K562 (cell line): ENCODE results near the gene CCNT2. TPM values are rescaled to one million over a fixed set of nuclear protein-coding genes. Genes with fewer than 3 reads are reported as not detected.

Experiments
- ATAC-seq: fragments of 200-7000 bp; cut with Tn5 transposase; 3 replicates; pipeline ENCODE4 v1.9.1; 2020; ENCODE audit warnings: moderate library complexity
- BruUV-seq: library from RNA; stranded (reverse); fragments of 400-500 nt; replicated peaks from 2 replicates; lab custom pipeline; 2021; lab: Mats Ljungman, UMichigan
- CTCF ChIA-PET: fragments of 300-600 bp; formaldehyde crosslinking; extraction: SDS; loops from one replicate; lab custom pipeline; 2021; ENCODE audit warnings: low intra/inter-chr PET ratio; lab: Yijun Ruan, JAX
- POLR2A ChIA-PET: fragments of 300-600, 350-650 bp; sonication (Branson Sonifier 250); formaldehyde crosslinking; extraction: SDS; loops from one replicate; lab custom pipeline; 2021; ENCODE audit warnings: antibody characterized with exemption, inconsistent platforms; lab: Yijun Ruan, JAX
- DNase-seq, 4 experiments: peaks; one replicate each; pipeline versions ENCODE4 v3.0.0 to v3.0.0-alpha.2; 2011 to 2018; ENCODE audit warnings: low spot score in 3 of 4, mixed read lengths in 3 of 4; ENCODE audit errors: extremely low read depth in 1 of 4
- FAIRE-seq: peaks from 2 replicates; lab custom pipeline; 2011; peaks lifted over from hg19 to GRCh38; lab: Jason Lieb, UNC
- H2AFZ ChIP-seq: 2 replicates; pipeline ENCODE4 v1.6.0; 2011; ENCODE audit warnings: low read depth, low read length, control low read depth, inconsistent platforms
- H3K27ac ChIP-seq: fragments of 200-600 bp; 3 replicates; pipeline ENCODE4 v1.8.0; 2011; ENCODE audit warnings: low read depth, mild to moderate bottlenecking, control low read depth, inconsistent platforms, low read length, moderate library complexity, mixed read lengths; ENCODE audit errors: extremely low read depth
- H3K27me3 ChIP-seq, 2 experiments: fragments of 300-600 bp in 1 of 2; 2 replicates in 1 of 2; 3 replicates in 1 of 2; pipeline versions ENCODE4 v1.6.0 to v1.8.0; 2011; ENCODE audit warnings: inconsistent platforms in 2 of 2, low read length in 2 of 2, mild to moderate bottlenecking in 1 of 2, mixed read lengths in 1 of 2, moderate library complexity in 1 of 2; ENCODE audit not compliant: control insufficient read depth in 2 of 2, insufficient read depth in 2 of 2
- H3K36me3 ChIP-seq: fragments of 300-600 bp; 3 replicates; pipeline ENCODE4 v1.8.0; 2011; ENCODE audit warnings: mild to moderate bottlenecking, low read length, inconsistent platforms; ENCODE audit not compliant: control insufficient read depth, insufficient read depth
- H3K4me1 ChIP-seq, 2 experiments: fragments of 200-600 bp in 1 of 2; replicated peaks in 1 of 2; 2 replicates in 1 of 2; 3 replicates in 1 of 2; pipeline versions ENCODE4 v1.5.1 to v1.8.0; 2011; ENCODE audit warnings: inconsistent platforms in 2 of 2, low read length in 2 of 2, mild to moderate bottlenecking in 1 of 2, mixed read lengths in 1 of 2, moderate library complexity in 1 of 2; ENCODE audit not compliant: control insufficient read depth in 2 of 2, insufficient read depth in 2 of 2
- H3K4me2 ChIP-seq: 2 replicates; pipeline ENCODE4 v1.6.1; 2011; ENCODE audit warnings: low read length, control low read depth, inconsistent platforms, mixed read lengths; ENCODE audit not compliant: insufficient read depth
- H3K4me3 ChIP-seq: fragments of 200-600 bp; sonication (generic), shearing (Covaris generic); 2 replicates; pipeline ENCODE4 v1.5.1; 2016; ENCODE audit warnings: control low read depth, inconsistent platforms
- H3K79me2 ChIP-seq: fragments of 200-600 bp; 3 replicates; pipeline ENCODE4 v1.8.0; 2011; ENCODE audit warnings: low read length, inconsistent platforms; ENCODE audit not compliant: control insufficient read depth, insufficient read depth
- H3K9ac ChIP-seq, 2 experiments: 2 replicates each; pipeline versions ENCODE4 v1.6.0 to v1.6.1; 2011; ENCODE audit warnings: low read depth in 2 of 2, low read length in 2 of 2, control low read depth in 1 of 2, inconsistent platforms in 1 of 2, mild to moderate bottlenecking in 1 of 2, mixed read lengths in 1 of 2; ENCODE audit not compliant: insufficient read depth in 1 of 2
- H3K9me1 ChIP-seq: one replicate; pipeline ENCODE4 v1.6.0; 2011; ENCODE audit warnings: inconsistent platforms, mild to moderate bottlenecking, low read length, moderate library complexity; ENCODE audit not compliant: control insufficient read depth, insufficient read depth
- H3K9me3 ChIP-seq: replicated peaks from 2 replicates; pipeline ENCODE4 v1.5.1; 2011; ENCODE audit warnings: low read depth, low read length, inconsistent platforms; ENCODE audit not compliant: control insufficient read depth, insufficient read depth
- H4K20me1 ChIP-seq: replicated peaks from 2 replicates; pipeline ENCODE4 v1.6.1; 2011; ENCODE audit warnings: low read length, inconsistent platforms, mixed read lengths; ENCODE audit not compliant: control insufficient read depth, insufficient read depth
- CREM ChIP-seq: IDR thresholded peaks from 2 replicates; pipeline ENCODE4 v1.6.1; 2014; ENCODE audit warnings: antibody characterized with exemption, low read depth
- ELK1 ChIP-seq: sonication (generic); formaldehyde crosslinking; IDR thresholded peaks from 2 replicates; pipeline ENCODE4 v1.8.1; 2022; ENCODE audit warnings: missing genetic modification reagents
- HMG20B ChIP-seq: fragments of 250-450 bp; sonication (Bioruptor Pico); IDR thresholded peaks from 2 replicates; pipeline ENCODE4 v1.5.0; 2021; ENCODE audit warnings: mild to moderate bottlenecking
- KAT2B ChIP-seq: IDR thresholded peaks from one replicate; pipeline ENCODE4 v1.6.1; 2012; ENCODE audit warnings: low read depth, mild to moderate bottlenecking, control low read depth, inconsistent platforms, low read length, moderate library complexity
- POLR3A ChIP-seq: IDR thresholded peaks from 2 replicates; pipeline ENCODE4 v1.6.1; 2011; ENCODE audit warnings: borderline replicate concordance, mild to moderate bottlenecking, moderate library complexity; ENCODE audit not compliant: insufficient read length, insufficient read depth; ENCODE audit errors: extremely low read depth
- RBBP5 ChIP-seq: fragments of 200-600 bp; sonication (generic); IDR thresholded peaks from 2 replicates; pipeline ENCODE4 v1.6.1; 2012; ENCODE audit warnings: borderline replicate concordance, mild to moderate bottlenecking, low read length, control low read depth, inconsistent platforms; ENCODE audit not compliant: insufficient read depth, poor library complexity, severe bottlenecking
- ZBED1 ChIP-seq: IDR thresholded peaks from 2 replicates; pipeline ENCODE4 v1.6.1; 2014
- ZBTB5 ChIP-seq: fragments of 450-650 bp; IDR thresholded peaks from 2 replicates; pipeline ENCODE4 v1.6.1; 2017; ENCODE audit warnings: antibody characterized with exemption
- ZNF224 ChIP-seq: sonication (generic); formaldehyde crosslinking; IDR thresholded peaks from 2 replicates; pipeline ENCODE4 v1.8.0; 2022; ENCODE audit warnings: mild to moderate bottlenecking, missing genetic modification reagents
- ZNF280B ChIP-seq: fragments of 250-450 bp; sonication (Bioruptor Pico); IDR thresholded peaks from 2 replicates; pipeline ENCODE4 v1.5.1; 2021; ENCODE audit warnings: mild to moderate bottlenecking
- WGBS: fragments of 100-300 bp; shearing (Covaris generic); methylation state at CpG from one replicate; pipeline ENCODE4 v1.1.6; 2016; ENCODE audit warnings: low coverage, mixed read lengths; ENCODE audit not compliant: insufficient coverage; ENCODE audit errors: missing lambda C conversion rate; 5-methylcytosine and 5-hydroxymethylcytosine counted together
- in situ Hi-C: fragments of 300-500 bp; cut with MboI; formaldehyde crosslinking; loops from 4 replicates; pipeline ENCODE4 v1.15.0; 2018; ENCODE audit warnings: inconsistent platforms, mixed read lengths
- intact Hi-C: fragments of 100-400 bp; cut with micrococcal nuclease; formaldehyde crosslinking; loops from 2 replicates; pipeline ENCODE4 v1.14.2; 2022
- polyA plus RNA-seq, 8 experiments: library from polyadenylated mRNA; depleted of rRNA in 4 of 8; stranded (reverse) in 5 of 8; unstranded in 3 of 8; fragments of >200 nt; fragmentation: Nextera tagmentation in 2 of 8; fragmentation: Illumina TruSeq in 1 of 8; extraction: Ambion mirVana in 2 of 8; extraction: Trizol in 1 of 8; gene quantifications; 2 replicates each; pipeline versions ENCODE4 v1.2.1 to v1.2.3, GENCODE V29; 2011 to 2014; ENCODE audit warnings: inconsistent platforms in 1 of 8, missing spikeins in 1 of 8
- total RNA-seq, 7 experiments: library from RNA; depleted of rRNA in 6 of 7; stranded (reverse); fragments of >200 nt in 6 of 7; fragmentation: Illumina TruSeq in 2 of 7; extraction: Trizol in 2 of 7; gene quantifications; 2 replicates each; pipeline versions ENCODE4 v1.2.1 to v1.2.3, GENCODE V29; 2011 to 2021; ENCODE audit warnings: low replicate concordance in 1 of 7

CCNT2 gene
- total and polyA plus RNA-seq, 9 of the 15 experiments (the other 6 are each of a cell fraction or from before 2014, with no cell fraction given): 12.6 to 30.0 (median 22.7) TPM

GRCh38 chr2:134911400-134911785 lies 7.2 kb upstream of the CCNT2 start:
- in situ Hi-C loops: no loop called here
- Histone ChIP-seq H4K20me1 (no peaks in the 10 kb centered on the region), H3K27me3 (no peaks in the 10 kb centered on the region), H3K27ac (no peak overlapping the region), H3K36me3 (no peaks in the 10 kb centered on the region)
- 5% methylated on average over 3 of the region's 3 CpGs for WGBS
- intact Hi-C loops: no loop called here
- no peak for TF ChIP-seq ELK1 (CRISPR knock-in tag)
- TF ChIP-seq, all 486 proteins: peak for 0
- Histone ChIP-seq H2AFZ (no peak overlapping the region), H3K4me1 (no peaks in the 10 kb centered on the region), H3K9me3 (no peaks in the 10 kb centered on the region), H3K4me3 (no peak overlapping the region), H3K4me2 (no peak overlapping the region), H3K79me2 (no peaks in the 10 kb centered on the region), H3K9ac (no peak overlapping the region), H3K9me1 (no peaks in the 10 kb centered on the region)
- POLR2A ChIA-PET: no interaction called here
- no peak for FAIRE-seq
- CTCF ChIA-PET: no interaction called here
- ATAC-seq: no peak
- BruUV-seq: no TSS peak
- DNase-seq: no peak

GRCh38 chr2:134912361-134912760 lies 6.3 kb upstream of the CCNT2 start:
- FAIRE-seq: no peak
- ATAC-seq: no peak
- in situ Hi-C loops: no loop called here
- TF ChIP-seq ZBTB5: no peak
- no peak for TF ChIP-seq ZNF224
- TF ChIP-seq POLR3A: no peak
- TF ChIP-seq ZNF280B (CRISPR knock-in tag): no peak
- no peak for TF ChIP-seq ZBED1
- TF ChIP-seq CREM: no peak
- no peak for TF ChIP-seq RBBP5
- no peak for TF ChIP-seq KAT2B
- TF ChIP-seq HMG20B (CRISPR knock-in tag): no peak

More at GRCh38 chr2:134912361-134912760, 6.3 kb upstream of the CCNT2 start:
- Histone ChIP-seq H3K4me3 (no peak overlapping the region), H3K9ac (no peak overlapping the region), H3K36me3 (no peaks in the 10 kb centered on the region), H3K79me2 (no peaks in the 10 kb centered on the region), H3K27me3 (no peaks in the 10 kb centered on the region), H3K9me3 (no peaks in the 10 kb centered on the region), H3K4me1 (peaks cover 3 to 4% of the 10 kb centered on the region in 2 experiments; a peak in 3 of 5 replicates), H2AFZ (no peak overlapping the region), H4K20me1 (no peaks in the 10 kb centered on the region), H3K9me1 (no peaks in the 10 kb centered on the region), H3K4me2 (no peak overlapping the region), H3K27ac (no peak overlapping the region)
- ChIA-PET POLR2A (no interaction called here), CTCF (no interaction called here)
- intact Hi-C loops: no loop called here
- no TSS peak for BruUV-seq
- no peak for DNase-seq
